Fibroblast of skin of left quadriceps (primary cell): ENCODE data around the gene EEPD1.

Source experiments
- DNase-seq, 2 experiments: peaks; one replicate each; pipeline ENCODE4 v3.0.0-alpha.2; 2013; ENCODE audit warnings: low read depth in 2 of 2

The EEPD1 gene

DNA sequence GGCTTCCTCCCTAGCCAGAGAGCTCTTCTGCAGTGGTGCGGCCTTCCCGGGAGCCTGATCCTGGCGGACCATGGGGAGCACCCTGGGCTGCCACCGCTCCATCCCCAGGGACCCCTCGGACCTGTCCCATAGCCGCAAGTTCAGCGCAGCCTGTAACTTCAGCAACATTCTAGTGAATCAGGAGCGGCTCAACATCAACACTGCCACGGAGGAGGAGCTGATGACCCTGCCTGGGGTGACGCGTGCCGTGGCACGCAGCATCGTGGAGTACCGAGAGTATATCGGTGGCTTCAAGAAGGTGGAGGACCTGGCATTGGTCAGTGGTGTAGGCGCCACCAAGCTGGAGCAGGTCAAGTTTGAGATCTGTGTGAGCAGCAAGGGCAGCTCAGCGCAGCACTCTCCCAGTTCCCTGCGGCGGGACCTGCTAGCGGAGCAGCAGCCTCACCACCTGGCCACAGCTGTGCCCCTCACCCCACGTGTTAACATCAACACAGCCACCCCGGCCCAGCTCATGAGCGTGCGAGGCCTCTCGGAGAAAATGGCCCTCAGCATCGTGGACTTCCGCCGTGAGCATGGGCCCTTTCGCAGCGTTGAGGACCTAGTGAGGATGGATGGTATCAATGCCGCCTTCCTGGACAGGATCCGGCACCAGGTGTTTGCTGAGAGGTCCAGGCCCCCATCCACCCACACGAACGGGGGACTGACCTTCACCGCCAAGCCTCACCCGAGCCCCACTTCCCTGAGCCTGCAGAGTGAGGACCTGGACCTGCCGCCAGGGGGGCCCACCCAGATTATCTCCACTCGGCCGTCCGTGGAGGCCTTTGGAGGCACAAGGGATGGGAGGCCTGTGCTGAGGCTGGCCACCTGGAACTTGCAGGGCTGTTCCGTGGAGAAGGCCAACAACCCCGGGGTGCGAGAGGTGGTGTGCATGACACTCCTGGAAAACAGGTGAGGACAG, 1.5 kb downstream of the EEPD1 start:
- DNase-seq = no peak

DNA sequence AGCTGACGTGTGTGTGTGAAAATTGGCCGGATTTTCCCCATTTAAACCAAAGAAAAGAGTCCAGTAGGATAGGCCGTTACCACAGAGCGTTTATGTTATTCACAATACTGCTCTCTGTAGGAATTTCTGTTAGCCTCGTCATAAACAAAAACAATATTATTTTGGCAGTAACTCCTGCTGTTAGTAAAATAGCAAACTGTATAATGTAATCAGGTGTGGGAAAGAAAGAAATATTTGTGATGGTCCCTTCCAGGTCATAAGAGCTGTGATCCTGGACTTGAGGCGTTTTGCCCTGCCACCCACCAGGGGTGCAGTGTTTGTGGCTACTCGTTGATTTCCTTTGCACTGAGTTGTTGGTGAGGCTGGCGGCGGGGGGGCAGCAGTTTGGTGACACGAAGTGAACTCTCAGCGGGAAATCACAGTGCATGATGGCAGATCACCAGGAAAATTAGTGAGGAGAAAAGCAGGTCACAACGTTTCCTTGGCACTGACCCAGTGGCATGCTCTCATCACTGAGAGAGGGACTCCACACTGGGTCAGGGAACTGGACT, 2.8 kb downstream of the EEPD1 start:
- no peak for DNase-seq

DNA sequence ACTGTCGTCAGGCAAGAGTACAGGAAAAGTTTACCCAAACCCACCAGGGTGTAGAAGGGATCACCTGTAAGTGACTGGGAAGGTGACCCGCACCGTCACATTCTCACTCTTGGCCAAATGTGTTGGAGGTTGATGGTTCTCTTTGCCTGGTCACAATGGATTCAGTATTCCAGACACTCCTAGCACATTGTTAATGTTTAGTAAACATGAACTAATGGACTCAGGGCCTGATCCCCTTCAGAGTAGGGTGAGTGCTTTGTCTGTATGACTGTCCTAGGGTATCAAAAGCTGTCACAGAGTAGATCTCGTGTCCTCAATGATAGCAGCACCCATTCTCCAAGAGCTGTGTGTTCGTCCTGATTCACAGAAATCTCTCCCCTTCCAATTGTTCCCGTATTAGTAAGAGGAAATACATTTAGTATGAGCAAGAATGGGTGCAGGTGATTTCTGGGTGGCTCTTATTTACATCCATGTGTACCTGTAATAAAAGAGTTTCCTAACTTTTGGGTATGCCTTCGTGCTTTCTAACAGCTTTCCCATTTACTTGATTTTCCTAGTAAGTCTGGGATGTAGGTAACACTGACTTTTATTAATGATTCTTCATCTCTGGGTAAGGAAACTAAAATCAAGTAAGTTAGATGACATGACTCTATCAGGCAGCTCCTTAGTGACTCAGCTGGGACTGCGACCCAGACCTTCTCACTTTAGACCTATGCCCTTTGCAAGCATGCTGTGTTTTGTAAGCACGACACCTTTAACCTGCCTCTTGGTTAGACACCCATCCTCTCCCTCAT, 4.7 kb downstream of the EEPD1 start:
- DNase-seq = no peak

DNA sequence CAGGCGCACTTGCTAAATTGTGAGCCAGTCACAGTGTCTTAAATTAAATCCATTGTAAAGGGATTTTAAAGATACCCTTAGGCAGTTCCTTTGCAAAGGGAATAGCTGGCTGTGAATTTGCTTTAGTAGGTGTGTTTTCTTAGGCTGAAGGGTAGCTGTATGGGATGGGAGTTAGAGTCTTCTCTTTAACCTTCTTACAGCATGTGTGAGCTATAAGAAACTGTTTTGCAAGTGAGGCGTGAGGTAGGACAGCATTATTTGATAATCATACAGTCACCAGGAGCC, 5.2 kb downstream of the EEPD1 start:
- DNase-seq = no peak

DNA sequence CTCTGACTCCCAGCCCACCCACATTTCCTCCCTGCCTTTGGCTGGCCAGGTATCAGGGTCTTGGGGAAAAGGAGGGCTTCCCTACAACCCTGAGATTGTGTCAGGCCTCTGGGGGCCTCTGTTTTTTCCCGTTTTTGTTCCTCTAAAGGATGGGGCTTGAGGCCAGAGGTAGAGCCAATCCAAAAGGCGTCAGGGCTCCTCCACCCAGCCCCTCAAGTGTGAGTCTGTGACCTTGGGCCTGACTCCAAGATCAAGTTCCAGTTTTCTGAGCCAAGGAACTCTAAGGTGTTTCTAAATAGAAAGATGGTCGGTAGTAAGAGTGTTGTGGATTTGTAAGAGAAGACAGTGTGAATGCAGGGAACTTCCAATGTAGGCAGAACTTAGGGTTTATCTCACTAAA, 6.6 kb downstream of the EEPD1 start:
- DNase-seq = no peak

DNA sequence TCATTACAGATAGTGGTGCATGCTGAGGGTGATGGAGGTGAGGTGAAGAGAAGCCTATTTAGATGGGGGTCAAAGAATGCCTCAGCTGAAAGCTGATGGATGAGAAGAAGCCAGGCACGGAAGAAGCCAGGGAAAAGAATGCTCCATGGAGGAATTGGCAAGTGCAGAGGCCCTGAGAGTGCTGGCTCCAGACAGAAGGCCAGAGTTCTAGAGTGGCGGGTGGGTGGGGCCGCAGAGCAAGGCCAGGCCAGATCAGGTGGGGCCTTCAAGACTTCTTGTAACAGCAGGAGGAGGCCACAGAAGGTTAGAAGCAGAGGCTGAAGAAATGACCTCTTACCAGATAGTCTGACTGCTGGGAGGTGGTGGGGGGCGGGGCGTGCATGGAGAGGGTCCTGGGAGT, 7.3 kb downstream of the EEPD1 start:
- DNase-seq = no peak

DNA sequence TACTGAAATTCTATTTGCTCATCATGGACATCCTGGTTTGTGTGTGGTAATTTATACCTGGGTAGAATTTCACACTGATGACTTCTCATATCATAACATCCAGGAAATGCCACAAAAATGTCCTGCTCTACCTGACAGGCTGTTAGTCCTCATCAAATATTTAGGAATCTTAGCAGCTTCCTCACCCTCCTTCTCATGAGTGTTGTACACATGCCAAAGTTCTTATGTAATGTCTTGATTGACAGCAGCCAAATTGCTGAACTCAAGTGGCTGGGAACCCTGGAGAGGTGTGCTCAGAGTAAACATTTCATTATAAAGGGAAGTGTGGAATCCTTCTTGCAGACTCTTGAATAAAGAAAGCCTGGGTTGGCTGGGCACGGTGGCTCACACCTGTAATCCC, 8.9 kb downstream of the EEPD1 start:
- DNase-seq = no peak

DNA sequence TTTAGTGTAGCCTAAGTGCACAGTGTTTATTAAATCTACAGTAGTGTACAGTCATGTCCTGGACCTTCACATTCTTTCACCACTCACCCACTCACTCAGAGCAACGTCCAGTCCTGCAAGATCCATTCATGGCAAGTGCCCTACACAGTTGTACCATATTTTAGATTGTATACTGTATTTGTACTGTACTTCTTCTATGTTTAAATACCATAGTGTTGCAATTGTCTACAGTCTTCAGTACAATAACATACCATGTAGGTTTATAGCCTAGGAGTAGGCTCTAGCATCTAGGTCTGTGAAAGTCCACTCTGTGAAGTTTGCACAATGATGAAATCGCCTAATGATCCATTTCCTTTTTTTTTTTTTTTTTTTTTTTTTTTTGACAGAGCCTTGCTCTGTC, 12.0 kb downstream of the EEPD1 start:
- DNase-seq = no peak

DNA sequence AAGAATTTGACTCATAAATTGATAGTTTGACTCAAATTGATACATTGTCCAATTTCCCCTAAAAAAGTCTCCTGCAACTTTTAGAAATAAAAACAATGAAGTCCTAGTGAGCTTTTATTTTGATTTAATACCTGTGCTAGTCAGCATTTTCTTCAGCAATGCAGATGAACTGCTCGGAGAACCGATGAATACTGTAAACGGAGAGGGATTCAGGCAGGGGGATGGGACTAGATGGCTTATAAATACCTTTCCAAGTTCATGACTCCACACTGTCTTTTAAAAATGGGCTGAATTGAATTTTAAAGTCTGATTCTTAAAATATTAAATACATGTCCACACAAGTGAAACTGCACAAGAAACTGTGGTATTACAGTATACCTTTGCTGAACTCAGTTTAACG, 12.7 kb downstream of the EEPD1 start:
- DNase-seq = no peak

DNA sequence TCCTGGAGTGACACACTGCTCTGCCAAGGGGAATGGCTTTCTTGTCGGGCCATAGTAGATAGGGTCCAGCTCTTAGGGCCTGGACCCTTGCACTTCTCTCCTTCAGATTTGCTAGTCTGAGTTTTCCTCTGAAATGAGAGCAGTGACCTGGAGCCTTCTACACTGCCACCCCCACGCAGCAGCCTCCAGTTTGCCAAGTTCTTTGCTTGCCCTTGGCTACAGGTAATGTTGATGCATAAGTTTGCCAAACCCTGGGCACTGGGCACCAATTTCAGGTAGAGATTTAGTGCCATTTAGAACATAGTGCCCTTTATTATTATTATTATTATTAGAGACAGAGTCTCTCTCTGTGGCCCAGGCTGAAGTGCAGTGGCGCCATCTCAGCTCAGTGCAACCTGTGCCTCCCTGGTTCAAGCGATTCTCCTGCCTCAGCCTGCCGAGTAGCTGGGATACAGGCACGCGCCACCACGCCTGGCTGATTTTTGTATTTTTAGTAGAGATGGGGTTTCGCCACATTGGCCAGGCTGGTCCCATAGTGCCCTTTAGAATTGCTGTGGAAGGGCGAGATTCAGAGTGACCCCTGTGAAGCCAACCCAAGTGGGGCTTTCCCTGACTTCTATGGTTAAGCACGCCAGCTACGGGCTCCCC, 14.5 kb downstream of the EEPD1 start:
- no peak for DNase-seq

DNA sequence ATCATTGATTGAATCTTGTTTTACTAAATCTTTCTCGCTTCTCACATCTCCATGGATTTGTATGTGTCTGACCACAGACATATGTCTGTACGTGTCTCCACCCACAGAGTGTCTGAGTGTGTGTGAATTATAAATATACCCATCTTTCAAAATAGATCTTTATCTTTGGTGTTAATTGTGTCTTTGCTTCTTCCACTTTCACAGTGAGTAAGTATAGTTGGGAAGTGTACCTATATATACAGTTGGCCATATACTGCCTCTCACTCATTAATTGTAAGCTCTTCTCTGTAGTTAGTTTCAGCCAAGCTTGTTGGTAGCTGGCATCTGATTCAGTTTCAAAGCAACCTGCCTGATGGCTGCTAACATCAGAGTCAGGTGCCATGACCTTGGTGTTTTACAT, 18.4 kb downstream of the EEPD1 start:
- no peak for DNase-seq

DNA sequence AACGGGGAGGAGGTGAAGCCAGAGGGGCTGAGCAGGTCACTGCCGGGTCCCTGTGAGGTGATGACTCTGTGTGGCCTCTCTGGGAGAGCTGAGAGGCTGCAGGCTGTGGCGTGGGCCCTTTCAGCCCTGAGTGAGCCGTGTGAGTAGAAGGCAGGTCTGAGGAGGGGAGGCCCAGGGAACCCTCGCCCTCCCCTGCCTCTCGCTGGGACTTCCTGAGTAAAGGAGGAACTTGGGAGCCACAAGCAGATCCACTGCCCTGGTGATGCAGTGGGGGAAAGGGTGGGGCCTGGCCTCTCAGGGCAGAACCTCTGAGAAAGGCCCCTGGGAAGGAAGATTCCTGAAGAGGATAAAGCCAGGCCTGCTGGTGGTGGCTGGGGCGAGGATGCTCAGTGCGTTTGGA, 22.8 kb downstream of the EEPD1 start:
- DNase-seq = no peak

DNA sequence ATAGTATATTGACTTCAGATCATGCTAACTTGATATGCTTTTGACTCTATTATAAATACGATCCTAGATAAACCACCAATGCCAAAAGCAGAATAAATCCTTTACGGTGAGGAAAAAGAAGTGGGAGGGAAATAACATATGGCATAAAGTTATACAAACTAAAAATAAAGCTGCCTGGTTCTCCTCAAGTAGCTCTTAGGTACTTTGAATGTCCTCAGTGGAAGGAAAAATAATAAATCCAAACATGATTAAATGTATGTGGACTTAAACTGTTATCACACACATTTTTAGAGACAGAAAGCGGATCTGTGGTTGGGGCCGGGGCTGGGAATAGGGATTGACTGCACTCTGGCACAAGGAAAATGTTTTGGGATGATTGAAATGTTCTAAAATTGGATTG, 23.6 kb downstream of the EEPD1 start:
- no peak for DNase-seq

DNA sequence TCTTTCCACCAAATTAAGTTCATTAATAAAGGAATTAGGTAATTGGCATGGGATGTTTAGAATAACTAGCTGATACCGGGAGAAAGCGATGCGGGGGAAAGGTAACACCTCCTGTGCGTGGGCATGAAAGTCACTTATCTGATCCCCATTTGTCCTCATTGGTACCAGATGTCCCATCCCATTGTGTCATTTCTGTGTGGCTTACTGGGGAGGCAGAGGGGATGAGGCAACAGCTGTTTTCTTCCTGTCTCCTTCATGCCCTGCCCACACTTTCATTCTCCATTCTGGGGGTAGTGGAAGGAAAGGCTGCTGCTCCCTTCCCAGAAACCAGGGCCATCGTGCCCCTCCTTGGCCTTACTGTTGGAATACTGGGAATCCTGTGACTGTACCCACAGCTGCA, 27.1 kb downstream of the EEPD1 start:
- no peak for DNase-seq

DNA sequence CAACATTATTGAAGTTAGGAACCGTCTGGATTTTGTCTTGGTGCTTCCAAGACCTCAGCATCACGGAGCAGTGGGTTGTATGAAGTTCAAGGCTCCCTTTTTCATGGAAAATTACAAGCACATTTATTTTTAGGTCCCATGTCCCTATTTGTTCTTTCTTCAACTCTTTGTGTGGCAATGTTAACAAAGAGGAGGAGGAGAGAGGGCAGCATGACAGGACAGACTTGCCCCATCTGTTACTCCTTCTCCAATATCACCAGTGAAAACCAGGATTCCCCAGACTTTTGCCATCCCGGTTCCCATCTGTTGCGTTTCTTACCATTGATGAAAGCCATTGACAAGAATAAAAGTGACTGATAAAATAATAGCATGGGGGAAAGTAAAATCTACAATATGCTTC, 28.6 kb downstream of the EEPD1 start:
- no peak for DNase-seq

DNA sequence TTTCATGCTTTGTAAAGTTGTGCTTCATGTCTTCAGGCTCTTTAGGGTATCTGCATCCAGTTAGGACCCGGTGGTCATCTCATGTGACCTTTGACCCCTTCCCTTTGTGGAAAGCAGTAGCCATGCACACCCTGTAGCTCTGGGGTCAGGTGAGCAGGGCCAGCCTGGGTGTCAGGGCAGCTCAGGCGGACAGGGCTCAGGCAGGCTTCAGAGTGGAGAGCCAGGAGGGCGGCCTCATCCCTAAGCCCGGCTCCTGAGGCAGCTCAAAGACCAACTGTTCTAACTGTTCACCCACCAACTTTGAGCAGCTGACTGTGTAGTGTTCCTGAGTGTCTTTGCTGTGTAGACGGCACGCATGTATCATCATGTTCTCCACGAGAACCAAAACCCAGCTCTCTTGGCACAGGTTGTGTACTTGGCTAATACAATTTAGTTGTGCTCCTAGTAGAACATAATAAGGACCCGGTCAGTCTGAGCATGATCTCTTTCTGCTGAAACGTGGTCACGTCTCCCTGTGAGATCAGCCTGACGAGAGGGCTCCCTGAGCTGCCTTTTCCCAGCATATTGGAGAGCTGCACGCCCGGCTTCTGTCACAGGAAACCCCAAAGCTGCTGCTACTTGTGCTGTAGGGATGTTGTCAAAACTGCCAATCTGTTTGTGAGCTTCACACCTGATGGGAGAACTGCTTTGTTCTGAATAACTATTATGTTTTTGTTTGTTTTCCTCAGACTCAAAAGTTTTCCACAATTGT, 30.0 kb downstream of the EEPD1 start:
- no peak for DNase-seq

DNA sequence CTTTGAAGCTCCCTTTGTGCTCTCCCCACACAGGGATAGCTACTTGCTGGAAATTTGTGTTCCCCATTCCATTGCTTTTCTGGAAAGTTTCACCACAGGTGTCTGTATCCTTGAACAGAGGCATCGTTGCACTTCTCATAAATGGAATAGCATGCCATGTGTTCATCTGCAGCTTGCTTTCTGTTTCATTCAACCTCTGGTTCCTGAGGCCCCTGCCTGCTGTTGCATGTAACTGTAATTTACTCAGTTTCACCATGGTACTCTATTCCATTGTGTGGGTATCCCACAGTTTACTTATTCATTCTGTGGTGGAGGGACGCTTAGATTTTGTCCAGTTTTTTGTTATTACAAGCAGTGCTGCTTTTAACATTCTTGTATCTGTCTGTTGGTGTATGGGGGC, 32.0 kb downstream of the EEPD1 start:
- no peak for DNase-seq

DNA sequence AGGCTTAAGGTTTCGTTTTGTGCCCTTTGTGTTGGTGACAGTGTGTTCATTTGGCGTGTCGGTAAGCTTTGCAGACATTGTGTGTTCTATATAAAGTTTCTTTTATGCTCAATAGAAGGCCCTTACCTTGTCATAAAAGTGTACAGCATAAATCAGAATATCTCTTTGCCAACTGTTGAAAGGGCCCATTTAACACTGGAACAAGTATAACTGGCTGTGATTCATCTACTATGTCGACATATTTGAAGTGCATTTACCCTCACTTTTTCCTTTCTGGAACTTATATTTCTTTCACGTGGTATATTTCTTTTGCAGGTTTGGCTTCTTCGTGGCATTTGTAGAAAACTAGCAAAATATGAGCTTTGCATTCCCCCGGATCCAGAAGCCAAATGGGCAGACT, 32.7 kb downstream of the EEPD1 start:
- DNase-seq = no peak

DNA sequence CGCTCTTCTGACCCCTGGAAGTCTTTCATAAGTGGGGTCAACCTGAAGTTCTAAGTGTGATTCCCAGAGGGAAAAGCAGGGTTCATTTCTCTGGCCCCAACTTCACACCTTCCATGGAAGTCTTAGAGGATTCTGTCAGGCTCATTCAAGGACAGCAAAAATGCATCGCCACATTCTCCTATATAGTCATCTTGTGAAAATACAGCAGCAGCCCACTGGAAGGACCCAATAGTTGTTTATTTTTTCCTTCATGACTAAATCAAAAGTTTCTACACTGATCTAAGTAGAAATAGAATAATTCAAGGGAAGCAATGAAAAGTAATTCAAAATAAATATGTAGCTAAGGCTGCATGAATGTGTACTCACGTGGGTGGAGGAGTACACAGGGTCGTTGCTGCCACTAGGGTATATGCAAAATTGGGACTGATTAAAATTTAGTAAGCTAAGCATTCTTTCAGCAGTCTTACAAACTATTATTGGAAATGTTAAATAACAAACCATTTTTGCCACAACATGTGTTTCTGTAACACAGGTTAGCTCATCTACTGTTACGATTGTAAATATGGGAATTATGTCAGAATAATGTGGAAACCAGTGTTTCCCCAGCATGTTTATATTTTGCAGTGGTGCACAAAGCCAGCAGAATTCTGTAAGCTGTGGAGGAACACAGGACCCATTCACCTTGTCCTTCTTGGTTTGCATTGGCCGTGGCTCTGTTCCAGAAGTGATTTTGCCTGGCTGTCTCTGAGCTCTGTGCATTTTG, 33.5 kb downstream of the EEPD1 start:
- no peak for DNase-seq

DNA sequence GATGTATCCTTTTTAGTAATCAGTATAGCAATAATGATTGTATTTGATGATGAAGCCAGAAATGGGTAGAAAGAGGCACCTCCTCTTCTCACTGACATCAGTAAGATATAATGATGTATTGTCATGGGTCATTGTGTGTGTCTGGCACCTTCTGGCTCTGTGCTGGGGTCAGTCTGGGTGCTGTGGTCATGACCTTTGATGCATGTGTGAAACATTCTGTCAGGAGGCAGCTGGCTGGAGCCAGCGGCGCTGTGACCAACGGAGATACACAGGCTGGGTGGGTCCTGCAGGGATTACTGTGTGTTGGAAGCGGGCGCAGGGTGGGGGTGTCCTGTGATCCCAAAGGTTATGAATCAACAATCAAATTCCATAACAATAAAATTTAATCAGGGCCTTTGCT, 35.2 kb downstream of the EEPD1 start:
- no peak for DNase-seq

DNA sequence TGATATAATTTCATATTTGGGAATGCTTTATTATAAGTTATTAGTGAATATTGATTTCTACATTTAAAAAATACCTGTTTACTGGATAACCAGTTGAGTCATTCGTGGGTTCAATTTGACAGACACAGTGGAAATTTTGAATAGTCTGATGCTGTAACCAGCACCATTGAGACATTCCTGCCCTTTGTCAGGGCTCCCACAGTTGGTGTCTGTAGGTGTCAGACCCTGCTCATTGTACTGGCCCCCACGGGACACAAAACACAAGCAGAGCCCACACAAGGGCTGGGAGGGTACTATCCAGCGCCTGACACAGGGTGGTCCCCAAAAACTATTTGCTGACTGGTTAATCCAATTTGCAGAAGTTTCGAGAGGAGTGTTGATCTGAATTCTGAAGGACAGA, 35.9 kb downstream of the EEPD1 start:
- no peak for DNase-seq
